ENCODE data around the gene IRF9.

Gene IRF9, protein sequence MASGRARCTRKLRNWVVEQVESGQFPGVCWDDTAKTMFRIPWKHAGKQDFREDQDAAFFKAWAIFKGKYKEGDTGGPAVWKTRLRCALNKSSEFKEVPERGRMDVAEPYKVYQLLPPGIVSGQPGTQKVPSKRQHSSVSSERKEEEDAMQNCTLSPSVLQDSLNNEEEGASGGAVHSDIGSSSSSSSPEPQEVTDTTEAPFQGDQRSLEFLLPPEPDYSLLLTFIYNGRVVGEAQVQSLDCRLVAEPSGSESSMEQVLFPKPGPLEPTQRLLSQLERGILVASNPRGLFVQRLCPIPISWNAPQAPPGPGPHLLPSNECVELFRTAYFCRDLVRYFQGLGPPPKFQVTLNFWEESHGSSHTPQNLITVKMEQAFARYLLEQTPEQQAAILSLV

DNA sequence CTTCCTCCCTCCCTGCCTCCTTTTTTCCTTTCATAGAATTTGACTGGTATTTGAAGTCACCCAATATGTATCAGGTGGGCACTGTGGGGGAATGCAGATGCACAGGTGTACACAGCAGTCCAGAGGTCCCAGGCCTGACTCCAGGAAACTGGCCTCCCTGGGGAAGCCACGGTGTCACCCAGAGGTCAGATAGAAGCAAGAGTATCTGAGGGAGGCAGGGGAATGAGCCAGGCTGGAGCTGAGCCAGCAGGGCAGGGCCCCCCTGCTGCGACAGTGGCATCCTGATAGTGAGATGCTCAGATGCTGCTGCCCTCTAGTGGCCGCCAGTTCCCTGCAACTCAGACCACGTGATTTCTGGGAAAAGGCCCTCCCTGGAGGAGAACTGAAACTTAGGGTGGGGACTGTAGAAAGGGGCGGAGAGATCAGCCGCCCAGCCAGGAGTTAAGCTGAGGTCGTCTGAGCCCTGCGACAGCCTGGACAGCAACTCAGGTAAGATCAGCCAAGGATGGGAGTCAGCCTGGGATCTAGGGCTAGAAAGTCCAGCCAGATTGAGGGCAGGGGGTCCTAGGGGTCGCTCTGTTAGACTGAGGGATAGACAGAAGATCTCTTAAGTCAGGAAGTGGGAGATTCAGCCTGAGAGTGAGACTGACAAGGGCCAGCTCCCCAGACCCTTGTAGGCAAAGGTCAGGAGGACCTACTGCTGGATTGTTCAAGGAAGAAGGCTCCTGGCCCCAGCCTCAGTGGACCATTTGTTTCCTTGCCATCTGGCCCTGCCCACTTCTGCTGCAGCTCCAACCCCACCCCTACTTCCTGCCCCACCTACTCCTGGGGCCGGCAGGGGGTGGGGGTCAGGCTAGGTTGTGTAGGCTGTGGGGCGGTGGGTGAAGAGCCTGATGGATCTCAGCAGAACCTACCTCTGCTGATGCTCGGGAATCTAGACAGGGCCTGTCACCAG lies at the start of gene IRF9:
Gene IRF9 (plus strand): TSS at position 416 of the 955 bp plus-strand sequence. CDS start 880 bp downstream, outside the sequence.
- DNase-seq (ENCODE audit: low spot score): peak; percentile 98

DNA sequence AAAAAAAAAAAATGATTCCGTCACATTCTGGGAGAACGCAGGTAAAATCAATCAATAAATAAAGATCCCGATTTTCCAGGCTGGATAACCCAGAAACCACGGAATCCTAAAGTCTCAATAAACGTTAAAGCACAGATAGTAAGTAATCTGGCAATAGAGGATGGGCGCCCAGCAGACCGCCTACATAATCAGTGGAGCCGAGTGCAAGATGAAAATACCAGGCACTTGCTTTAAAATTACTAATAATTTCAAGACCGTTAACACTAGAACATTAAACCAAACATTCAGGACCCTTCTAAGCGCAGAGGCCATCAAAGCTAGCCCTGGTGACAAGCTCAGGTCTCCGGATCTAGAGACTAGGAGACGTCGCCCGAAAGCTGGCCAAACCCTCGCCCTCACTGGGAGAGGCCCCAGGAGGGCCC lies 47.7 kb upstream of the IRF9 start:
- no peak for DNase-seq (ENCODE audit: low spot score)

DNA sequence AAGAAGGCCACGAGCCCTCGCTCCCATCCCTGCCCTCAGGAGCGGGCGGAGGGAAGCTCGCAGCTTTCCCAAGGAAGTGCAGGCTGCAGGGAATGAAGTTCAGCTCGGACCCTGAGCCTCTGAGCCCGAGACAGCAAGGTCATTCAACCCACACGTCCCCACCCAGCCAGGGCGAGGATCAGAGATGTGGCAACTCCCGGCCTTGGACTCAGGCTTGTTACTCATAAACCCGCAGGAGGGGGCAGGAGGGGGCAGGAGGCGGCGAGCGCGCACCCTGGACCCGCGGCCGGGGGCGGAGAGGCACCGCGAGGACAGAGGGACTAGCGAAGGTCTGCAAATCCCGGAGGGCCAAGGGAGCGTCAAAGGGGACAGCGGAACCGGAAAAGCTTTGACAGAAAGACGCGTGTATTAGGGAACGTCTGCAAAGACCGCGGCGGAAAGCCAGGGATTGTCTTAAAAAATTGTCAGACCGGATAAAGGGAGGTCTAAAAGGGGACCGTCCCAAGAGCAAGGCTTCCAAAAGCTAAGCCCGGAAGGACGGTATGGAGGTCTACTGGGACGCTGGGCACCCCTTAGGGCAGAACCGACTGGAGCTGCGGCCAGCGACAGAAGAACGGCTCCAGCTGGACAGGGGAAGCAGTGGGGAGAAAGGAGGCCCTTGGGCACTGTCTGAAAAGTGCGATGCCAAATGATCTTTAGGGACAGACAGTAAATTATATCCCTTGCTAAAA lies 47.1 kb upstream of the IRF9 start:
- DNase-seq (ENCODE audit: low spot score): peak; percentile 81

DNA sequence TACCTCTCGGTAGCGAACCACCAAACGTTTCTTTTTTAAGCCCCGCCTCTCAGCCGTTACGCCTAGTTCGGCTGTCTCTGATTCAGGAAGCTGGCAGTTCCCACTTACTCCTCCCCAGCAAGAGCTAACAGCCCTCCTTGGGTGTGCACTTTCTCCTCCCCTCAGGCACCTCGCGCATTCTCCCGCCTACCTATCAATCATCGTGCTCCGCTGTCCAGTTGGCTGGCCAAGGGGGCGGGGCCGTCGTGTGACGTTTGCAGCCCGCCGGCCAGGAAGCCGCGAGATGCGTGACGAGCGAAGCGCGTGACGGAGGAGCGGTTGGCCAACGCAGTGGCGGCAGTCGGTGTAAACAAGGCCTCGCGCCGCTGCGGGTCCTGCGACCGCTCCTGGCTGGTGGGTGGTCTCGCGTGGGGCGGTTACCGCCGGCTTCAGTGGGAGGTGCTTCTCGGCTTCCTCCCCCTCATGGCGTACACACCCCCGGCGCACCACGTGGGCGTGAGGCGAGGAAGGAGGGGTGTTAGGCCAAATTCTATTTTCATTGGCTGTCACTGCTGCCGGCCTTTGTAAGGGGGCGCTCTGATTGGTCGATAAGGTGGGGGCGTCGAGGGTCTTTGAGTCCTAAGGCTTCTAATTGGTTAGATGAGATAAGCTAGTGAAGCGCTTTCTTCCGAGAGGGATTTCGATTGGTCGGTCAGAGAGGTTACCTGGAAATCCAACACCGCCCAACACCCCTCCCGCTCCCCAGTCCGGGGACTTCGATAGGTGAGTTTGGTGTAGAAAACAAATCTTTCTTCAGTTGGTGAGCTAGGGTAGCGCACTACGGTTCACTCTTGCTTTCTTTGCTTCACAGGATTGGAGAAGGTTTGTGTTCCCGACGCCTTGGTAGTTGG lies 46.3 kb upstream of the IRF9 start, which contains the start of the genes DCAF11 and NRL:
Gene DCAF11 (plus strand): TSS at position 246 of the 890 bp plus-strand sequence. CDS start 818 bp downstream, outside the sequence.
Gene NRL (minus strand): TSS at position 418 of the 890 bp plus-strand sequence. CDS start 32,101 bp downstream, outside the sequence.
- peak; percentile 99 for DNase-seq (ENCODE audit: low spot score)

DNA sequence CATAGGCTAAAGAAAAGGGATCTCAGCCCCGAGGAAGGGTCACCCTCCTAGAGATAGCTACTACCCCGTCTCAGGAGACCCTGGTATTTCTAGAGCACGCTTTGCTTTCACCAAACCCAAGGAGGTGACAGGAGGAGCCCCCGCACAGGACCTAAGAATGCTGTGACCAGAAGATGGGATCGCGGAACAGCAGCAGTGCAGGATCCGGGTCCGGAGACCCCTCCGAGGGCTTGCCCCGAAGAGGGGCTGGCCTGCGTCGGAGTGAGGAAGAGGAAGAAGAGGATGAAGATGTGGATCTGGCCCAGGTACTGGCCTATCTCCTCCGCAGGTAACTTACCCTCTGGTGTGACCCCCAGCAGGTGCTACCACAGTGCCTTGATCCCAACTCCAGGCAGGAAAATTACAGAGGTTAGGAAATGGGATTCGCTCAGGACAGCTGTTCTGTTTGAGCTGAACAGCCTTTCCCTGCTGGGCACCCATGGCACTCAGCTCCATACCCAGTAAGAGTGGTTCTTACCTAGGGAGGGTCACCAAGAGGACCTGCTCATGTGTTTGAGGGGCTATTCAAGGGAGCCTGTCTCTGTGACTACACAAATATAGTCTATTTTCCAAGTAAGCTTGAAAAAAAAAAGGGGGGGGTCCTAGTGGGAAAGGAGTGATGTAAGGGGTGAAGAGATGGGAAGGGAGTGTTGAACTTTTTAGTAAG lies 45.5 kb upstream of the IRF9 start:
- DNase-seq (ENCODE audit: low spot score): no peak

DNA sequence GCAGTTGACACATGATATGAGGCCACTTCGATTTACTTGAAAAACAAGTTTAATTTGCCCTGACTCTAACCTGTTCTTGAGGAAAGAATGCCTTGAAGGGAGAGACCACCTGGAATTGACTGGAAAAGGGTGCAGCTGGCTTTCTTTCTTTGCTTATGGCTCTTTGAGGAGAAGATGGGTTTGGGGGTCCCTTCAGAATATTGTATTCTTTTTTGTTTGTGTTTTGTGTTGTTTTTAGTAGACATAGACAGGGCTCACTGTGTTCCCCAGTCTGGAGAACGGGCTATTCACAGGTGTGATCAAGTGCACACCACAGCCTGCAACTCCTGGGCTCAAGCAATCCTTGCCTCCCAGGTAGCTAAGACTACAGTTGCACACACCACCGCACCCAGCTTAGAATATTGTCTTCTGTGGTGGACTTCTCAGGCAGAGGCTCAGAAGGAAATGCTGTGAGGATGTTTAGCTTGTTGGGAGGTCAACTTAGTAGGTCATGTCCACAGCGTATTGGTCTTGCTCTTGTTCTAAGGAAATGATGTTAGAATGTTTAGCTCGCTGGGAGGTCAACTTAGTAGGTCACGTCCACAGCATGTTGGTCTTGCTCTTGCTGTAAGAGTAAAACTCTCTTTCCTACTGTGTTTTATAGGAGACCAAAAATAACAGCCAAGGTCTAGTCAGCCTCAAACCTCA lies 44.8 kb upstream of the IRF9 start:
- DNase-seq (ENCODE audit: low spot score): no peak

DNA sequence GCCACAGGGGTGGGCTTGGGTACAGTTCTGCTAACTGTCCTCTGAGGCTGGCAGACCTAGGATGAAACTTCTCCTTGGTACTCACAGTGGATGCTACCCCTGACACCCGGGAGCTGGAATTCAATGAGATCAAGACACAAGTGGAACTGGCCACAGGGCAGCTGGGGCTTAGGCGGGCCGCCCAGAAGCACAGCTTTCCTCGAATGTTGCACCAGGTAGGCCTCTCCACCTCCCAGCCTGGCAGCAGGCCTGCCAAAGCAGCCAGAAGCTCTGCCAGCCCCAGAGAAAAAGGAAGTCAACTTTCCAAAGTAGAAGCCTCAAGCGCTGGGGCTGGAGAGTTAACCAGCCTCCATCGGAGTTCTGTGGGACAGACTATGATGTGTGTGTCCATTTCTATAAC lies 43.9 kb upstream of the IRF9 start:
- no peak for DNase-seq (ENCODE audit: low spot score)

DNA sequence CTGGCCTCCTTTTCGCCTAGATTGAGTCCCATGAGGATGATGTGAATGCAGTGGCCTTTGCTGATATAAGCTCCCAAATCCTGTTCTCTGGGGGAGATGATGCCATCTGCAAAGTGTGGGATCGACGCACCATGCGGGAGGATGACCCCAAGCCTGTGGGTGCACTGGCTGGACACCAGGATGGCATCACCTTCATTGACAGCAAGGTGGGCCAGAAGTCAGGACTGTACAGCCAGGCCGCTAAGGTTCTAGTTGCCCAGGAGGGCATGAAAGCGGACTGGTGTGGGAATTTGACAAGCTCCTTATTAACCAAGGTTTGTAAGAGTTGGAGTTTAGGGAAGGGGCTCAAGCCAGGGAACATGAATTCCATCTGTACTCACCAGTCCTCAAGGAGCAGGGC lies 41.4 kb upstream of the IRF9 start:
- no peak for DNase-seq (ENCODE audit: low spot score)

DNA sequence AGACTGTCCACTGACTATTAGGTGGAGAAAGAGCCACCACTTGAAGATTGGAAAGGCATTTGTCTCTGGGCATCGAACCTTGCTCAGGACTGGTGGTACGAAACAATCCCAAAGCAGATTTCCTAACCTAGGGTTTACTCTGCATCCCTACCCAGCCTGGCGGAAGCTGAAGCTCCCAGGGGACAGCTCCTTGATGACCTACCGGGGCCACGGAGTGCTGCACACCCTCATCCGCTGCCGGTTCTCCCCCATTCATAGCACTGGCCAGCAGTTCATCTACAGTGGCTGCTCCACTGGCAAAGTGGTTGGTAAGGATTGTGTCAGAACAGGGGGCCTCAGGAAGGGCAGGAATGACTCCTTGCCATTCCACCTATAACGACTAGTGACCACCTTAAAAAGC lies 39.9 kb upstream of the IRF9 start:
- DNase-seq (ENCODE audit: low spot score): no peak

DNA sequence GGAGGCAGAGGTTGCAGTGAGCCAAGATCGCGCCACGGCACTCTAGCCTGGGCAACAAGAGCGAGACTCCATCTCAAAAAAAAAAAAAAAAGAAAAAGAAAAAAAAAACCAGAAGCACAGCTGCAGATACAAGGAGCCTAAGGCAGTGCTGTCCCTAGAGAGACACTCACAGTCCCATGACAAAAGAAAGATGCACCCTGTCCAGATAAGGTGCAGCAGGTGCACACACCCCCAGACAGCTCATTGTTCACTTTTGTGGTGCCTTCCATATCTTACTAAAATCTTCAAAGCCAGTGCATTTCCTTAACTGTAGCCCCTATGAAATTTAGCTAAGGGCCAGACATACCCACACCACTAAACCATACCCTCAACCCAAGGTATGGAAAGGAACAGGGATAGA lies 38.6 kb upstream of the IRF9 start:
- no peak for DNase-seq (ENCODE audit: low spot score)

DNA sequence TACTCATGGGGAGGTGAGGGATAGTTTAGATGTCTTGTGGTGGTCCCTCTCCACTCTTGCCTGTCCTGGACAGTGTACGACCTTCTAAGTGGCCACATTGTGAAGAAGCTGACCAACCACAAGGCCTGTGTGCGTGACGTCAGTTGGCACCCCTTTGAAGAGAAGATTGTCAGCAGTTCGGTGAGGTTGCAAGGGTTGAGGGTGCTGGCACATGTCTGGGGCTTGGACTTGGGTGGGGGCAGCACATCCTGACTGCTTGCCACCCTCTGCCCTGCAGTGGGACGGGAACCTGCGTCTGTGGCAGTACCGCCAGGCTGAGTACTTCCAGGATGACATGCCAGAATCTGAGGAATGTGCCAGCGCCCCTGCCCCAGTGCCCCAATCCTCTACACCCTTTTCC lies 38.2 kb upstream of the IRF9 start:
- DNase-seq (ENCODE audit: low spot score): no peak

DNA sequence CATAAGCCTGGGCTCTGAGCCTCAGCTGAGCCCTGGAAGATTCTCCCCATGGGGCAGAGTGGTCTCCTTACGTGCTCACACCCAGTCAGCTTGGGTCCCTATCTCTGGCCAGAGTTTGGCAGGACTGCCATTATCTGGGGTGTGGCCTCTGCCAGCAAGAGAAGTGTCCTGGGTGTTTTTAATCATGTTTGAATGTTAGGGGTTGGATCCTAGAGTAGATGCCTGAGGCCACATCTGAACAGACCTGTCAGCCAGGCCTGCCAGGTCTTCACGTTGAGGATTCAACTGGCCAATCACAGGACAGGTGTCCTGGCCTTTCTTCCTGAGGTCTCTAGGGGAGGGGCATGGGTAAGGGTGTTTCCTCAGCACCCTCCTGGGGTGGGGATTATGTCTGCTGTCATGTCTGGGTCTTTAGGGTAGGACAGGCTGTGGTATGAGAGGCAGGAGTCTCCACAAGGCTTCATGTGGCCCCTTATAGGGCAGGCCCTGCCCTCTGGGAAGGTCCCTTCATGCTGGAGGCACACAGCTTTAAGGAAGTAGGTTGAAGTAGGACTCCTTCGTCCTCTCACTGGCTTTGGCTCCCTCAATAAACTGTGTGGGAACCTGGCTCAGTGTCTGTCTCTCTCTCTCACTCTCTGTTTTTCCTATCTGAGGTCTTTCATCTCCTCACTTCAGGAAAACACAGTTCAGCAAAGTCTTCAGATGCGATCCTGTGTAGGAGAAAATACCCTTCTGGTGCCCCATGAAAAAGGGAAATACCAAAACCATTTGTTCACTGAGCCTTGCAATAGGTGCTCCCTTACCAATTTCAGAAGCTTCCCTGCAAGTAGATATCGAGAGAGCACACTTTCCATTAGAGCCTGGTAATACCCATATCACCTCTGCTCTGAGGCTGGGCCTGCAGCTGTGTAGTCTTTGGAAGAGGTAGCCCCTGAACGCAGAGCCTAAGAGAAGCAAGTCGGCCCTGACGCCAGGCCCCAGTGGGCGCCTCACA lies 37.3 kb upstream of the IRF9 start:
- DNase-seq (ENCODE audit: low spot score): no peak

DNA sequence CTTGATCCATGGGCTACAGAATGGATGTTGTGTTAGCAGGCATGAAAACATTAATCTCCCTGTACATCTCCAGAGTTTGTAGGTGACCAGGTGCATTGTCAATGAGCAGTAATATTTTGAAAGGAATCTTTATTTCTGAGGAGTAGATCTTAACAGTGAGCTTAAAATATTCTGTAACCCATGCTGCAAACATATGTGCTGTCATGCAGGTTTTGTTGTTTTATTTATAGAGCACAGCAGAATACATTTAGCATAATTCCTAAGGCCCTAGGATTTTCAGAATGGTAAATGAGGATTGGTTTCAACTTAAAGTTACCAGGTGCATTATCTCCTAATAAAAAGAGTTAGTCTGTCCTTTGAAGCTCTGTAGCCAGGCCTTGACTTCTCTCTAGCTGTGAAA lies 34.1 kb upstream of the IRF9 start:
- DNase-seq (ENCODE audit: low spot score): no peak

DNA sequence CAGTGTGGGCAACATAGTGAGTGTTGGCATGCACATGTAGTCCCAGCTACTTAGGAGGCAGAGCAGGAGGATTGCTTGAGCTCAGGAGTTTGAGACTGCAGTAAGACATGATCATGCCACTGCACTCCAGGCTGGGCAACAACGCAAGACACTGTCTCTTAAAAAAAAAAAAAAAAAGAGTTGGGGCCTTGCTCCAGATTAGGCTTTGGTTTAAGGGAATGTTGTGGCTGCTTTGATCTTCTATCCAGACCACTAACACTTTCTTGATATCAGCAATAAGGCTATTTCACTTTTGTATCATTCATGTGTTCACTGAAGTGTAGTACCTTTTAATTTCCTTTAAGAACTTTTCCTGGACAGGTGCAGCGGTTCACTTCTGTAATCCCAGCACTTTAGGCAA lies 33.4 kb upstream of the IRF9 start:
- no peak for DNase-seq (ENCODE audit: low spot score)

DNA sequence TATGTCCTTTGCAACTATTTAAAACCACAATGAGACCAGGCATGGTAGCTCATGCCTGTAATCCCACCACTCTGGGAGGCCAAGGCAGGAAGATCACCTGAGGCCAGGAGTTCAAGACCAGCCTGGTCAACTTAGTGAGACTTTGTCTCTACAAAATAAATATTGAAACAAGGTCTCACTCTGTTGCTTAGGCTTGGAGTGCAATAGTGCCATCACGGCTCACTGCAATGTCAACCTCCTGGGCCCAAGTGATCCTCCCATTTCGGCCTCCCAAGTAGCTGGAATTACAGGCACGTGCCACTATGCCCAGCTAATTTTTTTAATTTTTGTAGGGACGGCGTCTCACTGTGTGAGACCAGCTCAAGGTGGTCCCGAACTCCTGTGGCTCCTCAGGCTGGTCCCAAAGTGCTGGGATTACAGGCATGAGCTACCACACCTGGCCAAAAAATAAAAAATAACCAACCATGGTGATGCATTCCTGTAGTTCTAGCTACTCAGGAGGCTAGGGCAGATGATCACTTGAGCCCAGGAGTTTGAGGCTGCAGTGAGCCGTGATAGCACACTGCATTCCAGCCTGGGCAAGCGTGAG lies 31.6 kb upstream of the IRF9 start:
- no peak for DNase-seq (ENCODE audit: low spot score)

DNA sequence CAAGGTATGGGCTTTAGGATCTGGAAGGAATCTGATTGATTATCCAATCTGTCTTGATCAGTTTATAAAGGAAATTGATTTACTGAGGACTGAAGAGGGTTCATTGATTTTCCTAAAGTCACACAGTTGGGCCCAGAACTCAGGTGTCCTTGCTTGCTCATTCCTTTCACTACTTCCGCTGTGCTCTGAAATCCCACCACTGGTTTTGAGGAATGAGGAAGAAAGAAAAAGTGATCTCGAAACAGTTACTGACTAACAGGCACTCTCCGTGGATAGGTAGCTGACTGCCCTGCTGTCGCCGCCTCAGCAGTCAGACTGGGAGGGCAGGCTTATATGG lies 30.7 kb upstream of the IRF9 start, which contains the start of gene FITM1:
Gene FITM1 (plus strand): TSS at position 280 of the 337 bp plus-strand sequence. CDS start 905 bp downstream, outside the sequence.
- no peak for DNase-seq (ENCODE audit: low spot score)

DNA sequence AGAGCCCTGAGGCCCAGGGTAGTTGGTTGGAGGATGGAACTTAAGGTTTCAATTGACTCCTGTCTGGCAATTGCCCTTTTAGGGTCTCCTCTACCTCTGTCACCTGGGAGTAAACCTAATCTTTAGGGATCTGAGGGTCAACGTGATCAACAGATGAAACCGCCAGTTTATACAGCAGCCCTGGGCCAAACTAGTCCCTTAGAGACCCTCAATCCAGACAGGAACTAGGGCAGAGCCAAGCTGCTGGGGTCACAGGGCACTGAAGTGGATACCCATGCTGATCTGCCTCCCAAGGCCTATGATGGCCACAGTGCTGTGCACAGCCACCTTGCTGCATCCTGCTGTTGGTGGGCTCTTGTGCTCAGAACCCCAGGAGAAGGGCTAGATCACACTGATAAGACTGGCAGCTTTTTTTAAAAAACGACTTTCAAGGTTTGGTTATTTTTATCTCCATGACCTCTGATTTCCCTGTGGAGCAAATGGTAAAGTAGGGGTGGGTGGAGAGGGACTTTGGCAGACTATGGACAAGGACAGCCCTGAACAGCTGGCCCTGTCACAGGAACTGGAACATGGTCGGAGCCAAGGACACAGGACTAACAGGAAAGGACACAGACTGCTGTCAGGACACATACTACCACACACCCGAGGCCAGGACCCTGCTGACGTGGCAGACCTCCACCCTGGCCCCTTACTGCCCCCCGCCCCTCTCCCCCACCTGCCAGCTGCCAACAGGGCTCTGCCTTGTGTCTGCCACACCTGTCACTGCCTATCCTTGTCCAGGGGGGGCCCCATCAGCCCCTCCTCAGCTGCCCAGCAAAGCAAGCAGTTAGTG lies 30.1 kb upstream of the IRF9 start:
- no peak for DNase-seq (ENCODE audit: low spot score)
